HG03565 (cell line): ENCODE measurements around the gene LPP.

Experiments used
- ATAC-seq: cut with Tn5 transposase; IDR thresholded peaks from one replicate; pipeline ENCODE4 v1.9.1; 2021; ENCODE audit warnings: mild to moderate bottlenecking, moderate library complexity; ENCODE audit not compliant: unreplicated experiment

Gene LPP

GRCh38 chr3:188573956-188574355 lies 420.0 kb downstream of the LPP start:
- ATAC-seq: no peak

GRCh38 chr3:188574885-188575284 lies 420.9 kb downstream of the LPP start:
- ATAC-seq: no peak

- no peak for ATAC-seq
Observed at GRCh38 chr3:188575501-188575900, 421.5 kb downstream of the LPP start.

DNA sequence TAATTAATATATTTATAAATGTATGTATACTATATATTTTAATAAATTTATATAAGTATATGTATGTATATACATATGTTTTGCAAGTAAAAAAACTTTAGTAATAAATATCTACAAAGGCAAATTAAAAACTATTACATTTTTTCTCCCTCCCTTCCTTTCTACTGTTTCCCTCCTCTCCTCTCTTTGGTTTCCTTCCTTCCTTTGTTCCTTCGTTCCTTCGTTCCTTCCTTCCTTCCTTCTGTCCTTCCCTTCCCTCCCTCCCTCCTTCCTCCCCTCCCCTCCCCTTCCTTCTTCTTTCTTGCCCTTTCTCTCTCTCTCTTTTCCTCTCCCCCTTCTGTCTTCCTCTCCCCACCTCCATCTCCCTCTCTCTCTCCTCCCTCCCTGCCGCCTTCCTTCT lies 423.6 kb downstream of the LPP start:
- ATAC-seq: no peak

DNA sequence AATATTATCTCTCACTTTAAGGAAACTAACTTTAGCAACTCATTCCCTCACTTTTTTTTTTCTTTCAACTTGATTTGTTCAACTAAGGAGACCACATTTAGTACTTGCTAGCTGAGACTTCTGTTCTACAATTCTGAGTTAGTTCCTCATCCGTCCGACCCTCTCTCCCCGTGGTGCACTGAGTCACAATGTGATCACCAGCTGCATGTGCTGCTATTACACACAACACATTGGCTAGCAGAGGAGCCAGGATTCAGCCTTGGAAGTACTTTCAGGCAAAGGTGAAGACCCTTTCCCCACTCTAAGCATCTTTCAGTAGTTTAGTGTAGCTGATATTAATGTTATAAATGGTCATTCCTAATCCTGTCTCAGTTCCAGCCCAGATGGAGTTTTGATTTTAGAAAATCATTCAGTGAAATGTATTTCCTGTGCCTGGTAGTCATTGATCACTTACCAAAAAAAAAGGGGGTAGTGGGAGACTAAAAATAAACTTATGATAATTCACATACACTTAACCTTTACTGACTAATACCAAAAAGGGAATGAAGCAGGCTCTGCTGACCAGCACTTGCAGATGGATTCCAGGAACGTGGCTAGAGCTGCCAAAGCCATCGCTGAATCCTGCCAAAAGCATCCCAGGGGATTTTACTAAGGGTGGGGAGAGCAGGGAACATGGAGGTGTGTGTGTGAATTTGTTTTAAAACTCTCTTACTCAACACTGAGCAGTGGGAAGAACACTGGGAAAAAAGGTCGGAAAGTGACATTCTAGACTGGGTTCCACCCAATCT lies 424.8 kb downstream of the LPP start:
- ATAC-seq: no peak

GRCh38 chr3:188580223-188580622 lies 426.3 kb downstream of the LPP start:
- no peak for ATAC-seq

- no peak for ATAC-seq
Observed at GRCh38 chr3:188580659-188581058, 426.7 kb downstream of the LPP start.

GRCh38 chr3:188581365-188581764 lies 427.4 kb downstream of the LPP start:
- no peak for ATAC-seq

DNA sequence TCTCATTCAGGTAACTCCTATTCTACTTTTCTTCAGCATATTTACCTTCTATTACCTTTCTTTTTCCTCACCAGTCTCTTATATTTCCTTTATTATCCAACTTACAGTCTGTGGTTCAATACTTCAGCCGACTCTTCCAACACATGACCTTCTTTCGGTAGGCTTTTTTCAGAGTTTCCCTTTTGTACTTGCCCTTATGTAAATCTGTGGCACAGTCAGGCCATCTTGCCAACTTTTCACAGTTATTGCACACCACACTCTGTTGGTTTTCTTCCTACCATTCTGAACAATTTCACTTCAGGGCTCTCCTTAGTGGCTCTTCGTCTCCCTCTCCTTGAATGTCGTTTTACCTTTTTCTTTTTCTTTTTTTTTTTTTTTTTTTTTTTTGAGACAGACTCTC lies 427.8 kb downstream of the LPP start:
- ATAC-seq: no peak

DNA sequence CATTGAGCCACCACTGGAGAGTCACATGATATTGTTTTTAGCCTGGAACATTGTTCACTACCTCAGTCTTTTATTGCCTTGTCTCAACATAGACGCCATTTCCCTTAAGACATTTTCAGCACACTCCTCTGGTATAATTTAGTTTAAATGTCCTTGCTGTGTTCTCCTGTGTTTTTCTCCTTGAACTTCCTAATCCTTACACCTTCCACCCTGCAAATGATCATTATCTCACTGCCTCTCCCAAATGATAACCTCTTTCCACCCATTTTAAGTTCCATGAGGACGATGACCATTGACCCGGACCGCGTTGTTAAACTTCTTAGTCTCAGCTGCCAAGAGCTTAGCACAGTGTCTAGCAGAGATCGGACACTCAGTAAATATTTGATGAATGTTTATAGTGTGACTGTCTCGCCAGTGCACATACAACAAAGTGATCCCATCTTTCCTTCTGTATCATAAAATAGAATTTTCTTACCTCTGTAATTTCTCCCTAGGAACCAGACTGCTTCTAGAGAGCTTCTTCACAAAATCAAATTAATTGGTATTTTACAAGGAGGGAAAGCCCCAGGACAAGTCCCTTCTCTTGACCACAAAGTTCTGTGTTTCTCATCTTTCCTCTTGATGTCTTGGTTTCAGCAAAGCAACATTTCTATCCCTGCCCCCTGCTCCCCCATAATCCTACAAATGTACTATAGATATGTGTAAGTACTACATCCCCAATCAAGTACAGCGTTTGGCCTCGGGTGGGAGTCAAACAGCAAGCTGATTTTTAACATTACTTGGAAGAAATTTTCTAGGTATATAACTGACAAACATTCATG lies 429.6 kb downstream of the LPP start:
- no peak for ATAC-seq

GRCh38 chr3:188584162-188584529 lies 430.2 kb downstream of the LPP start:
- ATAC-seq: no peak

- no peak for ATAC-seq
Observed at GRCh38 chr3:188584958-188585689, 431.2 kb downstream of the LPP start.

GRCh38 chr3:188589071-188589470 lies 435.1 kb downstream of the LPP start:
- ATAC-seq: no peak

- no peak for ATAC-seq
Observed at GRCh38 chr3:188589771-188590170, 435.8 kb downstream of the LPP start.

DNA sequence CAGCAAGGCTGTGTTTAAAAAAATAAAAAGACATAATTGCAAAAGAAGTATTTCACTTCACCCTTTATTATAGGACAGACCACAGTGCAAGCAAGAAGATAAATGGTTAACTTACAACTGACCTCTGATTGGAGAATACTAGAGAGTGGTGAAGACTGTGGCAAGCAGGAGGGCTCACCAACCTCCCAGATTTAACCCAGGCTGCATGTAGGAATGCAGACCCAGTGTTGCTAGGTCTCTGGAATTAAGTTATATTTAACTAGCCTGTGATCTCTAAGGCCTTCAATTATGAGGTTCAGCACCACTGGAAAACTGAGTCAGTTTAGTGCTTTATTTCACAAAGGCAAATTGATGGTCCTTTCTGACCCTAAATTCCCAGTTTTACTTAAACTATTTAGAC lies 436.6 kb downstream of the LPP start:
- no peak for ATAC-seq

- ATAC-seq: no peak
Observed at GRCh38 chr3:188594139-188594538, 440.2 kb downstream of the LPP start.

GRCh38 chr3:188595890-188596376 lies 442.0 kb downstream of the LPP start:
- ATAC-seq: no peak

GRCh38 chr3:188598894-188599293 lies 444.9 kb downstream of the LPP start:
- no peak for ATAC-seq

- no peak for ATAC-seq
Observed at GRCh38 chr3:188602111-188602510, 448.2 kb downstream of the LPP start.

DNA sequence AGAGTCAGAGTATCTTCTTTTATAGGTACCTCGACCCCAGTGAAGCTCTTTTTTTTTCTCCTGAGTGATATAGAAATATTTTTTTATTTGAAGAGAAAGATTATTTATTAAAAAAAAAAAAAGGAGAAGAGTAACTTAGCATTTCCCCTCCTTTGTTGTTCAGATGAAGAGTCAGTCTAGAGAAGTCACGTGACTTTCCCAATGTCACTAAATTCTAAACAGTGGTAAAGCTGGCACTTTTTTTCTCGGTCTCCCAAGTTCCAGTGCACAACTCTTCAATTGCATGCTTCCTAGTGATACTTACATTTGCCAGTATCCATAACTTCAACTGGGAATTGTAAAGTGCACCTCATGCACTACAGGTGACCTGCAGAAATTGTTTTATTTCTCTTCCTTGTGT lies 448.7 kb downstream of the LPP start:
- ATAC-seq: no peak

DNA sequence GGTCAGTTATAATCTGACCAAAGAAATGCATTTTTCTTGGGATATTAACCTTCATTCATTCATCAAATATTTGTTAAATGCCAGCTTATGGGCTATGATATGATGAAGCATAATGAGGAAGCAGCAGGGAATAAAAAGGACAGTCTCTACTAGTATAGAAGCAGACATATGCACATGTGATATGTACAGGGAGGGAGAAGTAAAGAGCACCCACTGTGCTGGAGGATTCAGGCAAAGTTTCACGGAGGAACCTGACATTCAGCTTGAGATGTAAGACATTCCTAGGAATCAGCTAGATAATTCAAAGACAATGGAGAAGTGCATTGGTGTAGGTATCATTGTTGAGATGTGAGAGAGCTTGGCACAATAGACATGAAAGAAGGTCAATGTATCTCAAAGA lies 450.7 kb downstream of the LPP start:
- ATAC-seq: no peak
